HL-60 (cell line): ENCODE data around the gene CC2D2B.

Source experiments
- DNase-seq, 2 experiments: peaks; one replicate each; pipeline ENCODE4 v3.0.0-alpha.2; 2010 to 2020; ENCODE audit warnings: low read depth in 1 of 2, low spot score in 1 of 2
- H3K27ac ChIP-seq: fragments of 250-450 bp; sonication (Bioruptor Pico); replicated peaks from 2 replicates; pipeline ENCODE4 v1.5.1; 2020; ENCODE audit warnings: mild to moderate bottlenecking, moderate library complexity
- H3K27me3 ChIP-seq: fragments of 250-450 bp; sonication (Bioruptor Pico); 2 replicates; pipeline ENCODE4 v1.5.1; 2021; ENCODE audit warnings: mild to moderate bottlenecking, moderate library complexity; ENCODE audit not compliant: insufficient read depth, poor library complexity, severe bottlenecking
- H3K4me3 ChIP-seq: replicated peaks from 2 replicates; pipeline ENCODE4 v1.5.1; 2011; ENCODE audit warnings: mild to moderate bottlenecking, control low read depth, low read length; ENCODE audit not compliant: insufficient read depth
- GABPA ChIP-seq: IDR thresholded peaks from 2 replicates; pipeline ENCODE4 v1.6.1; 2012; ENCODE audit warnings: low read depth
- POLR2AphosphoS5 ChIP-seq: IDR thresholded peaks from 2 replicates; pipeline ENCODE4 v1.6.1; 2012; ENCODE audit warnings: low read depth
- SPI1 ChIP-seq: IDR thresholded peaks from 2 replicates; pipeline ENCODE4 v1.6.1; 2012; ENCODE audit warnings: low read depth, mild to moderate bottlenecking, borderline replicate concordance
- TF ChIP-seq, protein P1 (sequence below): IDR thresholded peaks from 2 replicates; pipeline ENCODE4 v1.6.1; 2012; ENCODE audit warnings: low read depth; ENCODE audit not compliant: insufficient replicate concordance
- TF ChIP-seq, protein P2 (sequence below): IDR thresholded peaks from one replicate; pipeline ENCODE4 v1.5.1; 2011; ENCODE audit warnings: low read length, control low read depth, inconsistent platforms; ENCODE audit not compliant: insufficient read depth

The CC2D2B gene

DNA sequence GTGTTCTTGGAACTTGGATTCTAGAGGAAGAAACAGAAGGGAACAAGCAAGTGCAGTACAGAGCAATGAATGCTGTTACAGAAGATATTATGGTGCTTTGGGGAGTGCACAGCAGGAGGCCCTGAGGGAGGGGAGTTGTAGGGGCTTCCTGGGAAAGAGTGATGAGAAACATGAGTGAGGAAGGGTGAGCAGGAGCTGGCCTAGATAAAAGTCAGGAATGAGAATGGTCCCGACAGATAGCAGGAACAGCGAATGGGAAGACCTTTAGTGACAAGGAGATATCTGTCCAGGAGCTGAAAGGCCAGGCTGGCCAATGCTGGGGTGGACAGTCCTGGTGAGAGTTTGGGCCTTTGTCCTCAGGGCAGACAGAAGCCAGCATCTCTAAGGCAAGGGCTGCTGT, 115.0 kb downstream of the CC2D2B start:
- TF ChIP-seq, protein P1, sequence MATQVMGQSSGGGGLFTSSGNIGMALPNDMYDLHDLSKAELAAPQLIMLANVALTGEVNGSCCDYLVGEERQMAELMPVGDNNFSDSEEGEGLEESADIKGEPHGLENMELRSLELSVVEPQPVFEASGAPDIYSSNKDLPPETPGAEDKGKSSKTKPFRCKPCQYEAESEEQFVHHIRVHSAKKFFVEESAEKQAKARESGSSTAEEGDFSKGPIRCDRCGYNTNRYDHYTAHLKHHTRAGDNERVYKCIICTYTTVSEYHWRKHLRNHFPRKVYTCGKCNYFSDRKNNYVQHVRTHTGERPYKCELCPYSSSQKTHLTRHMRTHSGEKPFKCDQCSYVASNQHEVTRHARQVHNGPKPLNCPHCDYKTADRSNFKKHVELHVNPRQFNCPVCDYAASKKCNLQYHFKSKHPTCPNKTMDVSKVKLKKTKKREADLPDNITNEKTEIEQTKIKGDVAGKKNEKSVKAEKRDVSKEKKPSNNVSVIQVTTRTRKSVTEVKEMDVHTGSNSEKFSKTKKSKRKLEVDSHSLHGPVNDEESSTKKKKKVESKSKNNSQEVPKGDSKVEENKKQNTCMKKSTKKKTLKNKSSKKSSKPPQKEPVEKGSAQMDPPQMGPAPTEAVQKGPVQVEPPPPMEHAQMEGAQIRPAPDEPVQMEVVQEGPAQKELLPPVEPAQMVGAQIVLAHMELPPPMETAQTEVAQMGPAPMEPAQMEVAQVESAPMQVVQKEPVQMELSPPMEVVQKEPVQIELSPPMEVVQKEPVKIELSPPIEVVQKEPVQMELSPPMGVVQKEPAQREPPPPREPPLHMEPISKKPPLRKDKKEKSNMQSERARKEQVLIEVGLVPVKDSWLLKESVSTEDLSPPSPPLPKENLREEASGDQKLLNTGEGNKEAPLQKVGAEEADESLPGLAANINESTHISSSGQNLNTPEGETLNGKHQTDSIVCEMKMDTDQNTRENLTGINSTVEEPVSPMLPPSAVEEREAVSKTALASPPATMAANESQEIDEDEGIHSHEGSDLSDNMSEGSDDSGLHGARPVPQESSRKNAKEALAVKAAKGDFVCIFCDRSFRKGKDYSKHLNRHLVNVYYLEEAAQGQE: no peak
- TF ChIP-seq, protein P2, sequence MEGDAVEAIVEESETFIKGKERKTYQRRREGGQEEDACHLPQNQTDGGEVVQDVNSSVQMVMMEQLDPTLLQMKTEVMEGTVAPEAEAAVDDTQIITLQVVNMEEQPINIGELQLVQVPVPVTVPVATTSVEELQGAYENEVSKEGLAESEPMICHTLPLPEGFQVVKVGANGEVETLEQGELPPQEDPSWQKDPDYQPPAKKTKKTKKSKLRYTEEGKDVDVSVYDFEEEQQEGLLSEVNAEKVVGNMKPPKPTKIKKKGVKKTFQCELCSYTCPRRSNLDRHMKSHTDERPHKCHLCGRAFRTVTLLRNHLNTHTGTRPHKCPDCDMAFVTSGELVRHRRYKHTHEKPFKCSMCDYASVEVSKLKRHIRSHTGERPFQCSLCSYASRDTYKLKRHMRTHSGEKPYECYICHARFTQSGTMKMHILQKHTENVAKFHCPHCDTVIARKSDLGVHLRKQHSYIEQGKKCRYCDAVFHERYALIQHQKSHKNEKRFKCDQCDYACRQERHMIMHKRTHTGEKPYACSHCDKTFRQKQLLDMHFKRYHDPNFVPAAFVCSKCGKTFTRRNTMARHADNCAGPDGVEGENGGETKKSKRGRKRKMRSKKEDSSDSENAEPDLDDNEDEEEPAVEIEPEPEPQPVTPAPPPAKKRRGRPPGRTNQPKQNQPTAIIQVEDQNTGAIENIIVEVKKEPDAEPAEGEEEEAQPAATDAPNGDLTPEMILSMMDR: no peak
- TF ChIP-seq POLR2AphosphoS5 (no peak), GABPA (no peak), SPI1 (no peak)
- DNase-seq: no peak
- Histone ChIP-seq H3K27me3 (no peaks in the 10 kb centered on the region), H3K27ac (no peak overlapping the region), H3K4me3 (no peak overlapping the region)

DNA sequence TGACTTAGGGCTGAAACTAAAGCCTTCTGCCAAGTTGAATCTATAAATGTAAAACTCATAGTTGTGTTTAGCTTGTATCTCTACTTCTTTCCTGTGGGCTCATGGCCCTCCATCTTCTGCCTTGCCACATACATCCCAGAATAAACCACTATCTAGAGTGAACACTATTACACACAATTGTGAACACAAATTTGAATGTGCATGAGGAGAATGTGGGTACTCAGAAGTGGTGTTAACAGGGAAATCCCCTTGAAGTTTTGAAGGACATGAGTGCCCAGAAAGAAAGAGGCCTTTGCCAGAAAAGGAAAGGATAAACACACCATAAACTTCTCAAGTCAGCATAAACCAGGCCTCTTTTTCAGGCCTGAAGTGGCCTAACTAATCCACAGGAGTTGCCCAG, 115.4 kb downstream of the CC2D2B start:
- no peak for DNase-seq
- Histone ChIP-seq H3K4me3 (no peak overlapping the region), H3K27ac (no peak overlapping the region), H3K27me3 (no peaks in the 10 kb centered on the region)
- TF ChIP-seq, protein P1: no peak
- TF ChIP-seq POLR2AphosphoS5 (no peak), SPI1 (no peak), GABPA (no peak)
- TF ChIP-seq, protein P2: no peak

DNA sequence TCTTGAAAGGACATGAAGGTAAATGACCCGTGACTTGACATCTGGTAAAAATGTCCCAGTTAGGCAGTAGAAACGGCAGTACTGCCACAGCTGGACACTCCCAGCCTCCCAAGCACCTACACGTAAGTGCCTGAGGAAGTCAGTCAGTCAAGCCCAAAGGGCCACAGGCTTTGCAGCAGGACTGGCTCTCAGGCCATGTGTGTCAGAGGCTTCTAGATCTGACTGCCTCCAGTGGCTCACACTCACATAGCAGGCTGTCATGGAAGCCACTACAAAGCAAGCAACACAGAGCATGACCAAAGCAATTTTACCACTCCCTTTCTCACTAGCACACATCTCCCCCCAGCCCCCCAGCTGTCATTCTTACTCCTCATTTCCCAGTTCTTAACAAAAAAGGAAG, 117.8 kb downstream of the CC2D2B start:
- H3K27ac ChIP-seq: no peak overlapping the region
- no peak overlapping the region for H3K4me3 ChIP-seq
- DNase-seq: peak in 1 of 2 experiments; percentile 41
- H3K27me3 ChIP-seq: no peaks in the 10 kb centered on the region
- TF ChIP-seq, protein P1: no peak
- TF ChIP-seq GABPA: no peak
- TF ChIP-seq SPI1: no peak
- no peak for TF ChIP-seq POLR2AphosphoS5
- TF ChIP-seq, protein P2: no peak
